Measurements from ENCODE around the gene PPARG. TPM values are rescaled to one million over a fixed set of nuclear protein-coding genes. Genes with fewer than 3 reads are reported as not detected.

PPARG gene
- total and polyA plus RNA-seq, 2 experiments from 2014 or later, result 0.15 to 0.42 TPM

DNA sequence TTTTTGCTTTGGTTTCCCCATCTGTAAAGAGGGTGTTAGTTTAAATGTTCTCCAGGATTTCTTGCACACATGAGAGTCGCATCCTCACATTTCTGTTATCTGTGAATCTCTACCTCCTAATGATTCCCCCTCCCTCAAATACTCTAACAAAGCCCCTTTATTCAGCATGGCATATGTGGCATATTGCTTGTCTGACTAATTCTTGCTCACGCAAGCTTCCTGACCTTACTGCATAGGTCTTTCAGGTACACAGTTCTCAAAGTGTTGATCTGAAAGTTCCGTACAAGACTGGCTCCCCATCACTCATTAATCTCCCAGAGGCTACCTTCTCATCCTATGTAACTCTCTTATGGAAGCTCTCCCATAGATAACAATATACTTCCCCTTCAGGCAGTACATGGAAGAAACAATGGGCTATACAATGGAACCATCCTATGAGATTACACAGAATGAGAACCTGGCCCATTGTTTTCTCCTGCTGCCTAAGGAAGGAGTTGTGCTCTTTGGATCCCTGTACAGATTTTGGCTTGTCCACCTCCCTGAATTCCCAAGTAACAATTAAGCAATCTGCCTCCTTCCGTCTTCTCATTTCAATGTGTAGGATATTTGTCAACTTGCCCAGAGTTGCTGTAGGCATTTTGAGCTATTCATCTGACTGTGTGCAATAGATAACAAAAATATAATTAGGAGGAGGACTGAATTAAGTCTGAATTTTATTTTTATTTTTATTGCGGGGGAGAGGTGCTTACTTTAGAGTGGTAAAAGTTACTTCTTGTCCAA is 51.0 kb downstream of the PPARG start (continued):
- TF ChIP-seq REST (IDR thresholded peaks at IDR 0.05; ENCODE audit: unreplicated experiment) (no peak), EZH2phosphoT487 (IDR thresholded peaks at IDR 0.05; ENCODE audit: unreplicated experiment) (no peak), CTCF (conservative IDR thresholded peaks at IDR 0.05; ENCODE audit: low read depth in 2 of 2) (no peak), JUNB (IDR thresholded peaks at IDR 0.05; ENCODE audit: unreplicated experiment) (no peak), NANOG (IDR thresholded peaks at IDR 0.05; ENCODE audit: borderline replicate concordance) (no peak), ZNF114 (CRISPR knock-in tag; IDR thresholded peaks at IDR 0.05) (no peak), ZNF331 (CRISPR knock-in tag; IDR thresholded peaks at IDR 0.05; ENCODE audit: low read depth) (no peak), POLR2AphosphoS5 (IDR thresholded peaks at IDR 0.05; ENCODE audit: low read depth) (no peak)

DNA sequence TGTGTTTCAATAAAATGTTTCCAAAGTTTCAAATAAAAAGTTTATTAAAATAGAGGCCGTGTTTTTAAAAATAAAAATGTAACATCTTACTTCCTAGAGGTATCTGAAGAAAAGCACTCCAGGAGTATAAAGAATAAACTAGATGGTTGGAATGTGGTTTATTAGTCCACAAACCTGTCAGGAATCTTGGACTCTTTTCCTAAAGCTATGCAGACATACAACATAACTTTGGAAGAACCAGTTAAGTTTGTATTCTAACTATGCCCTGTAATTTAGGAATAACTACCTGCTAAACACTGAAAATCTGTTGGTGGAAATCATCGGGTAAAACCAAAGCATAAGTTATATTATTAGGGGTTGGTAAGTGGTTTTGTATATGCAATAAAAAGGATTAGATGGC is 51.6 kb downstream of the PPARG start:
- Mint-ChIP-seq H3K36me3 (ENCODE audit: low read depth) (no peaks in the 10 kb centered on the region), H3K27ac (no peak overlapping the region), H3K4me3 (no peak overlapping the region), H3K27me3 (ENCODE audit: insufficient read depth, low read depth, poor library complexity) (no peaks in the 10 kb centered on the region), H3K4me1 (no peaks in the 10 kb centered on the region), H3K9me3 (no peaks in the 10 kb centered on the region)
- Histone ChIP-seq H3K27me3 (ENCODE audit: insufficient read depth) (no peaks in the 10 kb centered on the region), H3K4me3 (no peak overlapping the region), H3K9me2 (ENCODE audit: insufficient read depth) (no peaks in the 10 kb centered on the region), H3F3A (replicated peaks; ENCODE audit: low read depth) (no peaks in the 10 kb centered on the region), H3K27ac (ENCODE audit: low read depth) (no peak overlapping the region), H3K79me2 (replicated peaks; ENCODE audit: insufficient read depth) (no peaks in the 10 kb centered on the region), H3K4me1 (ENCODE audit: insufficient read depth) (no peaks in the 10 kb centered on the region), H3K36me3 (ENCODE audit: insufficient read depth) (no peaks in the 10 kb centered on the region), H3K4me2 (no peak overlapping the region), H4K20me1 (replicated peaks; ENCODE audit: insufficient read depth) (no peaks in the 10 kb centered on the region), H2AFZ (no peak overlapping the region)
- ATAC-seq (no peak), DNase-seq (ENCODE audit: low spot score) (no peak)
- TF ChIP-seq, protein P1, sequence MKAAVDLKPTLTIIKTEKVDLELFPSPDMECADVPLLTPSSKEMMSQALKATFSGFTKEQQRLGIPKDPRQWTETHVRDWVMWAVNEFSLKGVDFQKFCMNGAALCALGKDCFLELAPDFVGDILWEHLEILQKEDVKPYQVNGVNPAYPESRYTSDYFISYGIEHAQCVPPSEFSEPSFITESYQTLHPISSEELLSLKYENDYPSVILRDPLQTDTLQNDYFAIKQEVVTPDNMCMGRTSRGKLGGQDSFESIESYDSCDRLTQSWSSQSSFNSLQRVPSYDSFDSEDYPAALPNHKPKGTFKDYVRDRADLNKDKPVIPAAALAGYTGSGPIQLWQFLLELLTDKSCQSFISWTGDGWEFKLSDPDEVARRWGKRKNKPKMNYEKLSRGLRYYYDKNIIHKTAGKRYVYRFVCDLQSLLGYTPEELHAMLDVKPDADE (IDR thresholded peaks at IDR 0.05), result no peak
- no peak for TF ChIP-seq ZNF331 (CRISPR knock-in tag; IDR thresholded peaks at IDR 0.05; ENCODE audit: low read depth)
- TF ChIP-seq ZNF462 (CRISPR knock-in tag; IDR thresholded peaks at IDR 0.05), result no peak
- TF ChIP-seq NANOG (IDR thresholded peaks at IDR 0.05; ENCODE audit: borderline replicate concordance), result no peak
- no peak for TF ChIP-seq EZH2 (IDR thresholded peaks at IDR 0.05; ENCODE audit: low read depth, unreplicated experiment)
